IMR-90 (cell line): ENCODE data around the gene CEP83. TPM values are rescaled to one million over a fixed set of nuclear protein-coding genes. Genes with fewer than 3 reads are reported as not detected.

Experiments
- ATAC-seq: fragments of 200-7000 bp; cut with Tn5 transposase; 2 replicates; pipeline ENCODE4 v1.9.1; 2020; ENCODE audit warnings: low read depth, mild to moderate bottlenecking, moderate library complexity
- BruUV-seq: library from RNA; stranded (reverse); fragments of 400-500 nt; replicated peaks from 2 replicates; lab custom pipeline; 2021; lab: Mats Ljungman, UMichigan
- CTCF ChIA-PET: fragments of 300-600 bp; formaldehyde crosslinking; extraction: SDS; loops from one replicate; lab custom pipeline; 2021; ENCODE audit warnings: antibody characterized with exemption; lab: Yijun Ruan, JAX
- POLR2A ChIA-PET: fragments of 300-600 bp; sonication (Branson Sonifier 250); formaldehyde crosslinking; loops from one replicate; lab custom pipeline; 2022; ENCODE audit warnings: antibody characterized with exemption; ENCODE audit not compliant: unreplicated experiment; lab: Charles Lee
- DNase-seq: peaks from one replicate; pipeline ENCODE4 v3.0.0; 2013
- H2AFZ ChIP-seq: replicated peaks from 2 replicates; pipeline ENCODE3; 2013; ENCODE audit warnings: low read length, mild to moderate bottlenecking; ENCODE audit not compliant: poor library complexity
- H2AK5ac ChIP-seq: 2 replicates; pipeline ENCODE4 v1.6.1; 2013; ENCODE audit warnings: low read depth, low read length, inconsistent platforms
- H2AK9ac ChIP-seq: replicated peaks from 2 replicates; pipeline ENCODE3; 2013; ENCODE audit warnings: mild to moderate bottlenecking, low read depth, low read length, moderate library complexity; ENCODE audit not compliant: poor library complexity
- H2BK120ac ChIP-seq: 2 replicates; pipeline ENCODE4 v1.6.1; 2013; ENCODE audit warnings: low read depth, low read length, inconsistent platforms
- H2BK15ac ChIP-seq: 3 replicates; pipeline ENCODE4 v1.6.1; 2013; ENCODE audit warnings: low read depth, low read length, inconsistent platforms
- H2BK20ac ChIP-seq: 2 replicates; pipeline ENCODE4 v1.6.1; 2013; ENCODE audit warnings: low read depth, mild to moderate bottlenecking, inconsistent platforms, low read length, moderate library complexity
- H2BK5ac ChIP-seq: 2 replicates; pipeline ENCODE4 v1.6.1; 2013; ENCODE audit warnings: mild to moderate bottlenecking, low read depth, low read length, inconsistent platforms; ENCODE audit not compliant: poor library complexity, severe bottlenecking
- H3K14ac ChIP-seq: replicated peaks from 2 replicates; pipeline ENCODE4 v1.6.1; 2013; ENCODE audit warnings: low read depth, low read length, inconsistent platforms
- H3K18ac ChIP-seq: 2 replicates; pipeline ENCODE4 v1.6.1; 2013; ENCODE audit warnings: low read depth, low read length, control low read depth
- H3K23ac ChIP-seq: 2 replicates; pipeline ENCODE4 v1.6.1; 2013; ENCODE audit warnings: low read depth, low read length, inconsistent platforms
- H3K27ac ChIP-seq: 2 replicates; pipeline ENCODE4 v1.5.1; 2013; ENCODE audit warnings: mild to moderate bottlenecking, control low read depth, low read length; ENCODE audit not compliant: insufficient read depth
- H3K27me3 ChIP-seq: 2 replicates; pipeline ENCODE4 v1.6.1; 2013; ENCODE audit warnings: low read length; ENCODE audit not compliant: control insufficient read depth, insufficient read depth
- H3K36me3 ChIP-seq: 2 replicates; pipeline ENCODE4 v1.6.1; 2013; ENCODE audit warnings: low read length, mixed read lengths; ENCODE audit not compliant: control insufficient read depth, insufficient read depth
- H3K4ac ChIP-seq: 2 replicates; pipeline ENCODE4 v1.6.1; 2013; ENCODE audit warnings: low read depth, low read length, inconsistent platforms
- H3K4me1 ChIP-seq: 2 replicates; pipeline ENCODE4 v1.6.1; 2013; ENCODE audit warnings: low read length, mixed read lengths; ENCODE audit not compliant: control insufficient read depth, insufficient read depth
- H3K4me2 ChIP-seq: 2 replicates; pipeline ENCODE4 v1.6.1; 2013; ENCODE audit warnings: low read depth, mild to moderate bottlenecking, control low read depth, low read length, moderate library complexity
- H3K4me3 ChIP-seq: 2 replicates; pipeline ENCODE4 v1.5.1; 2013; ENCODE audit warnings: low read depth, mild to moderate bottlenecking, control low read depth, low read length, moderate library complexity; ENCODE audit not compliant: insufficient read depth
- H3K56ac ChIP-seq: 2 replicates; pipeline ENCODE4 v1.6.1; 2013; ENCODE audit warnings: low read length, inconsistent platforms; ENCODE audit not compliant: insufficient read depth; ENCODE audit errors: extremely low read depth
- H3K79me1 ChIP-seq, 2 experiments: 2 replicates each; pipeline ENCODE4 v1.6.1; 2013; ENCODE audit warnings: low read length in 2 of 2, inconsistent platforms in 1 of 2, low read depth in 1 of 2
- H3K9ac ChIP-seq: 2 replicates; pipeline ENCODE4 v1.6.1; 2013; ENCODE audit warnings: low read depth, low read length, control low read depth
- H3K9me1 ChIP-seq: 2 replicates; pipeline ENCODE4 v1.6.1; 2013; ENCODE audit warnings: low read length, inconsistent platforms; ENCODE audit not compliant: insufficient read depth
- H3K9me3 ChIP-seq: 2 replicates; pipeline ENCODE4 v1.6.1; 2013; ENCODE audit warnings: low read length; ENCODE audit not compliant: control insufficient read depth, insufficient read depth
- H4K20me1 ChIP-seq: 2 replicates; pipeline ENCODE4 v1.6.1; 2013; ENCODE audit warnings: low read length, inconsistent platforms; ENCODE audit not compliant: insufficient read depth
- H4K5ac ChIP-seq: 2 replicates; pipeline ENCODE4 v1.6.1; 2013; ENCODE audit warnings: mild to moderate bottlenecking, low read depth, low read length, control low read depth
- H4K8ac ChIP-seq, 2 experiments: 2 replicates each; pipeline ENCODE4 v1.6.1; 2013; ENCODE audit warnings: low read depth in 2 of 2, low read length in 2 of 2, control low read depth in 1 of 2, inconsistent platforms in 1 of 2
- H4K91ac ChIP-seq: 2 replicates; pipeline ENCODE4 v1.6.1; 2013; ENCODE audit warnings: low read depth, low read length, inconsistent platforms; ENCODE audit not compliant: insufficient read depth
- BHLHE40 ChIP-seq: fragments of 150-350 bp; IDR thresholded peaks from 2 replicates; pipeline ENCODE4 v1.6.1; 2016; ENCODE audit warnings: mild to moderate bottlenecking, low read depth, low read length
- CEBPB ChIP-seq: IDR thresholded peaks from 2 replicates; pipeline ENCODE4 v1.6.1; 2012; ENCODE audit warnings: low read depth, low read length, improper control_type of control experiment
- CHD1 ChIP-seq: IDR thresholded peaks from 2 replicates; pipeline ENCODE4 v1.6.1; 2012; ENCODE audit warnings: low read depth, low read length, improper control_type of control experiment
- CTCF ChIP-seq: conservative IDR thresholded peaks from 2 replicates; pipeline ENCODE4 v1.5.1; 2012; ENCODE audit warnings: mild to moderate bottlenecking, low read depth, low read length, improper control_type of control experiment
- ELK1 ChIP-seq: fragments of 150-350 bp; IDR thresholded peaks from 2 replicates; pipeline ENCODE4 v1.6.1; 2016; ENCODE audit warnings: low read depth, mild to moderate bottlenecking, low read length, moderate library complexity, borderline replicate concordance
- FOS ChIP-seq: fragments of 150-350 bp; IDR thresholded peaks from 2 replicates; pipeline ENCODE4 v1.6.1; 2016; ENCODE audit warnings: low read depth, low read length
- MAFK ChIP-seq: IDR thresholded peaks from 2 replicates; pipeline ENCODE4 v1.6.1; 2012; ENCODE audit warnings: low read depth, low read length, improper control_type of control experiment
- MAZ ChIP-seq: IDR thresholded peaks from 2 replicates; pipeline ENCODE4 v1.6.1; 2012; ENCODE audit warnings: low read depth, mild to moderate bottlenecking, low read length, improper control_type of control experiment, moderate library complexity, borderline replicate concordance
- MXI1 ChIP-seq: IDR thresholded peaks from 2 replicates; pipeline ENCODE4 v1.6.1; 2012; ENCODE audit warnings: low read depth, mild to moderate bottlenecking, low read length, moderate library complexity, borderline replicate concordance
- NFE2L2 ChIP-seq: fragments of 150-350 bp; IDR thresholded peaks from 2 replicates; pipeline ENCODE4 v1.6.1; 2016; ENCODE audit warnings: low read depth, mild to moderate bottlenecking, low read length
- POLR2A ChIP-seq: IDR thresholded peaks from 2 replicates; pipeline ENCODE4 v1.6.1; 2012; ENCODE audit warnings: mild to moderate bottlenecking, low read depth, low read length
- RAD21 ChIP-seq: IDR thresholded peaks from 2 replicates; pipeline ENCODE4 v1.6.1; 2012; ENCODE audit warnings: low read length, improper control_type of control experiment
- RCOR1 ChIP-seq: IDR thresholded peaks from 2 replicates; pipeline ENCODE4 v1.6.1; 2012; ENCODE audit warnings: mild to moderate bottlenecking, low read length, improper control_type of control experiment; ENCODE audit not compliant: insufficient replicate concordance
- RFX5 ChIP-seq: IDR thresholded peaks from 2 replicates; pipeline ENCODE4 v1.8.0; 2012; ENCODE audit warnings: low read depth, mild to moderate bottlenecking, low read length, moderate library complexity
- SMC3 ChIP-seq: fragments of 150-350 bp; IDR thresholded peaks from 2 replicates; pipeline ENCODE4 v1.6.1; 2016; ENCODE audit warnings: low read depth, mild to moderate bottlenecking, antibody characterized with exemption, low read length, moderate library complexity
- USF2 ChIP-seq: fragments of 150-350 bp; IDR thresholded peaks from 2 replicates; pipeline ENCODE4 v1.6.1; 2017; ENCODE audit warnings: mild to moderate bottlenecking, antibody characterized with exemption, low read length, low read depth
- WGBS, 2 experiments: methylation state at CpG; one replicate each; pipeline versions ENCODE4 v1.1.5 to v1.1.7; 2013; ENCODE audit warnings: missing lambda C conversion rate in 2 of 2; ENCODE audit not compliant: insufficient read length in 1 of 2; ENCODE audit errors: extremely low coverage in 2 of 2; 5-methylcytosine and 5-hydroxymethylcytosine counted together
- dilution Hi-C: fragments of 300-500 bp; cut with HindIII; formaldehyde crosslinking; loops from one replicate; pipeline ENCODE4 v1.14.3; 2018; ENCODE audit warnings: low sequenced_read_pairs; ENCODE audit not compliant: unreplicated experiment
- in situ Hi-C: fragments of 300-500 bp; cut with MboI; formaldehyde crosslinking; loops from 3 replicates; pipeline ENCODE4 v1.14.3; 2019; ENCODE audit warnings: low sequenced_read_pairs, inconsistent platforms, mixed read lengths
- intact Hi-C: fragments of 100-400 bp; cut with micrococcal nuclease; formaldehyde crosslinking; loops from 2 replicates; pipeline ENCODE4 v1.10.0; 2022
- polyA plus RNA-seq, 3 experiments: library from polyadenylated mRNA; depleted of rRNA; stranded (reverse); fragments of >200 nt; gene quantifications; 2 replicates each; pipeline ENCODE4 v1.2.3, GENCODE V29; 2012; ENCODE audit warnings: low replicate concordance in 1 of 3
- total RNA-seq: library from RNA; depleted of rRNA; stranded (reverse); fragments of >200 nt; gene quantifications from 2 replicates; pipeline ENCODE4 v1.2.3, GENCODE V29; 2012

CEP83 gene
- total and polyA plus RNA-seq, 2 of the 4 experiments (the other 2 are of a cell fraction), result 3.9 to 8.9 TPM

- BruUV-seq, result no TSS peak
These were observed 188.3 kb downstream of the CEP83 start for GRCh38 chr12:94271351-94271750.

More at GRCh38 chr12:94271351-94271750, 188.3 kb downstream of the CEP83 start:
- Histone ChIP-seq H2AFZ (no peak overlapping the region), H3K9me1 (peaks cover 6% of the 10 kb centered on the region; the same call in 1 of the 2 replicates), H4K8ac (no peak overlapping the region), H3K79me1 (no peaks in the 10 kb centered on the region), H2BK120ac (no peak overlapping the region), H4K91ac (no peak overlapping the region), H2BK20ac (no peak overlapping the region), H3K18ac (no peak overlapping the region), H4K20me1 (no peaks in the 10 kb centered on the region), H3K36me3 (no peaks in the 10 kb centered on the region), H3K27me3 (no peaks in the 10 kb centered on the region), H3K56ac (no peak overlapping the region), H3K4me2 (no peak overlapping the region), H3K9me3 (no peaks in the 10 kb centered on the region), H2BK5ac (no peak overlapping the region), H3K4me1 (peaks cover 8% of the 10 kb centered on the region; the same call in 1 of the 2 replicates), H4K5ac (no peak overlapping the region), H2AK5ac (peak overlapping the region; percentile 27; the same call in 1 of the 2 replicates), H2AK9ac (no peak overlapping the region), H2BK15ac (no peak overlapping the region), H3K4me3 (no peak overlapping the region), H3K27ac (no peak overlapping the region), H3K14ac (no peak overlapping the region), H3K9ac (no peak overlapping the region), H3K4ac (no peak overlapping the region), H3K23ac (no peak overlapping the region)
- ChIA-PET CTCF (no interaction called here), POLR2A (no interaction called here)
- TF ChIP-seq FOS, result no peak
- TF ChIP-seq ELK1, result no peak
- TF ChIP-seq MAZ, result no peak
- no peak for TF ChIP-seq CEBPB
- TF ChIP-seq BHLHE40, result no peak
- TF ChIP-seq POLR2A, result no peak
- TF ChIP-seq RFX5, result no peak
- no peak for TF ChIP-seq USF2
- no peak for TF ChIP-seq MXI1
- no peak for TF ChIP-seq NFE2L2
- TF ChIP-seq RCOR1, result no peak
- TF ChIP-seq MAFK, result no peak
- TF ChIP-seq SMC3, result no peak
- no peak for TF ChIP-seq RAD21
- TF ChIP-seq CHD1, result no peak
- no peak for TF ChIP-seq CTCF
- ATAC-seq, result no peak
- intact Hi-C loops, result no loop called here
- WGBS, 2 experiments, result no CpG with 5 or more reads among the region's 6 CpGs
- in situ Hi-C loops, result no loop called here
- DNase-seq, result no peak
- dilution Hi-C loops, result no loop called here
